IPS-NIHi7 (cell line): ENCODE measurements around the gene CYSRT1.
A peak's percentile ranks its signal among the peaks of the same experiment; 100 is the strongest.

Experiments used
- DNase-seq: peaks from one replicate; pipeline ENCODE4 v3.0.0; 2012; ENCODE audit warnings: mixed read lengths; ENCODE audit errors: extremely low spot score

The CYSRT1 gene, protein sequence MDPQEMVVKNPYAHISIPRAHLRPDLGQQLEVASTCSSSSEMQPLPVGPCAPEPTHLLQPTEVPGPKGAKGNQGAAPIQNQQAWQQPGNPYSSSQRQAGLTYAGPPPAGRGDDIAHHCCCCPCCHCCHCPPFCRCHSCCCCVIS

DNA sequence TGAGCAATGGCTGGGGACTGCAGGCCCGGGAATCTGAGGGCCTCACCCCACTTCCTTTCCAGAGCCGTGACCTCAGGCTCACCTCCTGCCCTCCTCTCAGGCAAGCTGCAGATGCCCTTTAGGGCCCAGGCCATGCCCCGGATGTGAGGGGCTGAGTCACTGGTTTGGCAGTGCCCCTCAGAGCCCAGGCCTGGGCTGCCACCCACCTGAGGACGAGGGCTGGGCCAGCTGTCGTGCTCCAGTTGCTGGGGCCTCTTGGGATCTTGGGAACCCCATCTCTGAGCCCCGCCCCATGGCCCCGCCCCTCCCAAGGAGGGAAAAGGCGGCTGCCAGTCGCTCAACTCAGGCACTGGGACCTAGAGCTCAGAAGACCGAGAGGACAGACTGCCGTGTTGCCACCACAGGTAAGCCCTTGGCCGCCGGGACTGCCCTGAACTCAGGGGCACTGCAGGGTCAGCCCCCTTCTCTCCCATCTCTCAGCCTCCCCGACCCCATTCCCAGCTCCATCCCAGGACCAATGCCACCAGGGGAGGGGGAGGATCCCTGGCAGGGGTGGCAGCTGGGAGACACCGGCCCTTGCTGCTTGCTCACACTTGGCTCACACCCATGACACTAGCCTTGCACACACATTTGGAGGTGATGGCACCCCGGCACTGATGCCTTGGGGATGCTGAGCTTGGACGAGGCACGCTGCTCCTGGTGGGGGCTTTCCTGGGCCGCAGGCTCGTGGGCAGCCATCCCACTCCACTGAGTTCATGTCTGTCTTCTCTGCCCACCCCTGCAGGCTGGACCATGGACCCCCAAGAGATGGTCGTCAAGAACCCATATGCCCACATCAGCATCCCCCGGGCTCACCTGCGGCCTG is at the start of gene CYSRT1:
Gene CYSRT1, plus strand, starts transcription at position 345 of the 865 bp plus-strand sequence. Its CDS starts 448 bp downstream, at position 793.
- DNase-seq, result no peak

DNA sequence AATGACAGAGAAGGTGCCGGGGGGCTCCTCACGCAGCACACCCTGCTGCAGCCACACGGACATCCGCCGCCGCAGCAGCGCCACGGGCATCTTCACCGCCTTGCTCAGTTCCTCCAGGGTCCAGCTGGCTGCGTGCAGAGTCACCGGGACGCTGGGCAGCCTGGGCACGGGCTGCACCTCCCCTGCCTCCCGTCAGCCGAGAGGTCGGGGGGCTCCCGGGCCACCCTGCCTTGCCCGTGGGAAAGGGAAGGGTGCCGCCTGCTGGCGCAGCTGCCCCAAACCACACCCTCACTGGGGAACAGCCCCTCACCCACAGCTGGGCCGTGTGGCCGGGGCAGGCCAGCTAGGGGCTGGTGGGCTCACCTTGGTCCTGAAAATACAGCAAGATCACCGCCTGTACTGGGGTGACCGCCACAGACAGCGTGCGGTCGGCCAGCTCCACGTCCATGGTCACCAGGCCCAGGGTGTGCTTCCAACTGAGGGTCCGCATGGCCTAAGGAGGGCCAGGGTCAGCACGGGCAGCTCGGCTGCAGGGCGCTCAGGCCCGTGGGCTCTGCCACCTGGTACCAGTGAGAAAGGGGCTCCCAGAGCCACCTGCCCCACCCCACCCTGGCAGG is 49.5 kb upstream of the CYSRT1 start:
- DNase-seq, result peak; percentile 78

DNA sequence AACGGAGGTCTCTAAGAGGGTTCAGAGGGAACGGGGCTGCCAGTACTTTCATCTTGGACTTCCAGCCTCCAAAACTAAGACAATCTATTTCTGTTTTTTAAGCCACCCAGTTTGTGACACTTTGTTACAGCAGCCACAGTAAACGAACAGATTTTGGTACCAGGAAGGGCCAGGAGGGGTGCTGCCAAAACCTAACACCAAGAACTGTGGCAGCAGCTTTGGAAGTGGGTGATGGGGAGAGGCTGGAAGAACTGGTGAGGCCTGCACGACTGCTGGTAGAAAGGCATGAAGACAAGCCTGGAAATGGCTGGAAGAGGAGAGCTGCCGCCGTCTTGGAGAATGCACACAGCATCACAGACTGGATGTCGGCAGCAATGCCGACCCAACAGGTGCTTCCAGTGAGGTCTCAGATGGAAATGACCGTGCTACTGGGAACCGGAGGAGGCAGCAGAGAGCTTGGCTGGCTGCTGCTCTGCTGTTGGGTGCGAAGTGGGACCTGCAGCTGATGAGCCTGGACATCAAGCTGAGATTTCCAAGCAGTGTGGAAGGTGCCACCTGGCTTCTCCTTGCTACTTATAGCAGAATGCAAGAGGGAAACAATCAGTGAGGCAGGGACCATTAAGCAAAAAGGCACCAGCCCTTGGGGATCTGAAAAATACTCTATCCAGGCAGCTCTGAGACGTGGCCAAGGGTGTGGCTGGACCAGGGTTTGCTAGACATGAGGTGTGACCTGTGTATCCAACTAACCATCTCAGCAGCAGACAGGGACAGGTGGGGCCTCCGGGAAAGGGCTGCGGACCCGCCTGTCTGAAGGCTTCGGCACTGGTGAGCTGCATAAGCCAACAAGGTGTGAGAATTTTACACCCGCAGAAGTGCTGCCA is 48.4 kb upstream of the CYSRT1 start:
- DNase-seq, result peak; percentile 84

DNA sequence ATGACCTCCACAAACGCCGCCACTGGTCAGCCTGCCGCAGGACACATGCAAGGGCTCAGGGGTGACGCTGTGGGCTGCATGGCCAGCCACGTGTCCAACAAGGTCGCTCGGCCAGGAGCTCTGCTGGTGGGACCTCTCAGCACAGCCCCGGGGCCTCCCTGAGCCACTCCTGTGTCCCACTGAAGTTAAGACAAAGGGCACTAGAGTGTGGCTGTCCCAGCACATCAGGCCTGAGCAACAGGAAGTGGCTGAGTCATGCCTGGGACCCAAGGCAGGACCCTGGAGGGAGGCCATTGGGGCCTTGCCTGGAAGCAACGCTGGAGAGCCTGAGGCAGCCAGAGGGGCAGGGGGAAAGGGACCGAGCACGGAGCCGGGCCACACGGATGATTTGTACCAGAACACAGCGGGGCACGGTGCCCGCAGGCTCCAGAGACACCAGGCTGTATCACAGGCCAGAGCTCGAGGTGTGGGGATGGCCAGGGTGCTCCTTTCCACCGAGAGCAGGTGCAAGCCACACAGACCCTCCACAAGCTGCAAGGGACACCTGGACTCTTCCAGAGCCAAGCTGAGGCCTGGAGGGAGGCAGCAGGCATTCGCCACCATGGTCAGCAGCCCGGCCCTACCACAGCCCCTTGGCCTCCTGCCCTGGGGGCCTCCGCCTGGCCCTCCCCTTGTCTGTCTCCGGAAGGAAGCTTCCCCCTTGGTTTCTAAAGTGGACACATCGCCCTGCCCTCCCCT is 46.6 kb upstream of the CYSRT1 start:
- DNase-seq, result no peak

DNA sequence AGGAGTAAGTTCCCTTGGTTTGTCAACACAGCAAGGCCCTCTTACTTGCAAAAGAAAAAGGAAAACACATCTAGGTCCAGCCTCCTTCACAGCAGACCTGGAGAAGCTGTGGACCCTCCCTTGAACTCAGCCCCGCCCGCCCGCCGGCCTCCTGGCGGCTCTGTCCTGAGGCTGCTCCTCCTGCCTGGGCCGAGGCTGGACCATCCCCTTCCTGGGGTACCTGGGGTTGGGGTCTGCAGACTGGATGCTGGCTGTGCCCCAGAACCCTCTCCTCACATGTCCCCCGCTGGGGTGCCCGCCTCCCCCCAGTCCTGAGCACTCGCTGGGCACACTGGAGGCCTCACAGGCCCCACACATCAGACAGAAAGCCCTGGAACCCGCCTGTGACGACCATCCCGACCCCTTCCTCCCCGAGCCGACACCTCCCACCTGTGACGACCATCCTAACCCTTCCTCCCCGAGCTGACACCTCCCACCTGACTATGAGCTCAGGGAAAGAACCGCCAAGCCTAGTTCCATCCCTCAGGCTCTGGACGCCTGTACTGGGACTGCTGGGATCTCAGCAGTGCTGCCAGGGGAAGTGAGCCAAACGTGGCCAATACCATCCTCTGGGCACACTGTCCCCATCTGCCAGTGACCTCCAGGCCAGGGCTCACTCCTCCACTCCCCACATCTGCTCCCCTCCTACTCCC is 45.9 kb upstream of the CYSRT1 start:
- DNase-seq, result no peak

DNA sequence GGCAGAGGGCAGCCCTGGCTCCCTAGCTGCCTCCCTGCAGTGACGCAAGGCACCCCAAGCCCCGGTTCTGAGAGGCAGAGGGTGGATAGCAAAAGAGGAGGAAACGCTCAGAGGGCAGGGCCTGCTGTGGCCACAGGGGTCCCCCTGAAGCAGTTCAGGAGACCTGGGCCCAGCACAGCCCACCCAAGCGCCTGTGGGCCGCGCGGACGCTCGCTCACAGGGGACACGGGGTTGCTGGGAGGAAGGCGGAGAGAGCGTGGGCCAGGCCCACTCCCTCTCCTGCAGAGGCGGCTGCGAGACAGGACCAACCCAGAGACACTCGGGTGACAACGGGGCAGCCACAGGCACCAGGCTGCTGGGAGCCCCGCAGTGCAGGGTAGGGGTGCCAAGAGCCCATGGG is 45.2 kb upstream of the CYSRT1 start:
- no peak for DNase-seq

DNA sequence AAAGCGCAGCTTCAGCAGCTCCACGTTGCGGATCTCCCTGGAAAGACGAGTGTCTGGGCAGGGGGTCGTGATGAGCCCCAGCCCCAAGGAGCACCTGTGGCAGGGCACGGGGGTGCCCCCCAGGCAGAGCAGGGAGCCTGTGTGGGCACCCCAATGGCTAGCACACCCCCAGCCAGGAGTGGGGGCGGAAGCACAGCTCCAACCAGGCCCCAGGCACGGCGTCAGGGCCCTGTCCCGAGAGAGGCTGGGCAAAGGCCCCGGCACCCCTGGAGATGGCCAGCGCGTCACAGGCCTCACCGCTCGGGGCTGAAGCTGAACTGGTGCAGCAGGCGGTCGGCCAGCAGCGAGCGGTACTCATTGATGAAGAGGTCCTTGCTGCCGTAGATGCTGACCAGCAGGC is 44.5 kb upstream of the CYSRT1 start:
- DNase-seq, result no peak

DNA sequence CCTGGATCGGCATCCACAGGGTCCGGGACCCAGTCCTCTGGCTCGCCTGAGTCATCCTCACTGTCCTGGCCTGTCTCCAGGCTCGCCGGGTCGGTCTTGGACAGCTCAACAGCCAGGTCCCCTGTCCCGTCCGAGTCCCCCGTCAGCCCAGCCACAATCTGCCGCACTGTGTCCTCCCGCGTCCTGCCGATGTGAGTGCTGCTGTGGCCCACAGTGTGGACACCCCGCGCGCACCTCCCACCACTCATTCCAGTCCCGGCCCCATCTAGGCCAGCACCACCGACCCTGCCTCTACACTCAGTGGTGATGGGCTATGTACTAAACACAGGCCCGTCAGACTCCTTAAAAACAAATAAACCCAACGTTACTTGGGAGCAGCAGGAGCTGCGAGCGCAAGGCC is 43.3 kb upstream of the CYSRT1 start:
- DNase-seq, result no peak

DNA sequence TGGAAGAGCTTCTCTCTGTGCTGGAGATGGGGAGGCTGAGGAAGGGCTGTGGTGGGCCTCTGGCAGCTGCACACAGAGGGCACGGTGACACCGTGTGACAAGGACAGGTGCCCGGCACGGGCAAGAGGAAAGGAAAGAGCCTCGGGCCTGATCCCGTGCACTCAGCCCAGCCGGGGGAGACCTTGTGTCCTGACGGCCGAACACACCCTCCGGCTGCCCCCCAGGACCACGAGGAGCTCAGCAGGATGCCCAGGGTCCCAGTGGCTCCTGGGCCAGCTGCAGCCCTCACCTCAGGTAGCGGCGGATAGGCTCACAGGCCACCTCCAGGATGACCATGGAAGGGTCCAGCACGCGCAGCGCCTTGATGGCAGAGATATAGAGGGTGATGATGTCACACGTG is 42.1 kb upstream of the CYSRT1 start:
- no peak for DNase-seq

DNA sequence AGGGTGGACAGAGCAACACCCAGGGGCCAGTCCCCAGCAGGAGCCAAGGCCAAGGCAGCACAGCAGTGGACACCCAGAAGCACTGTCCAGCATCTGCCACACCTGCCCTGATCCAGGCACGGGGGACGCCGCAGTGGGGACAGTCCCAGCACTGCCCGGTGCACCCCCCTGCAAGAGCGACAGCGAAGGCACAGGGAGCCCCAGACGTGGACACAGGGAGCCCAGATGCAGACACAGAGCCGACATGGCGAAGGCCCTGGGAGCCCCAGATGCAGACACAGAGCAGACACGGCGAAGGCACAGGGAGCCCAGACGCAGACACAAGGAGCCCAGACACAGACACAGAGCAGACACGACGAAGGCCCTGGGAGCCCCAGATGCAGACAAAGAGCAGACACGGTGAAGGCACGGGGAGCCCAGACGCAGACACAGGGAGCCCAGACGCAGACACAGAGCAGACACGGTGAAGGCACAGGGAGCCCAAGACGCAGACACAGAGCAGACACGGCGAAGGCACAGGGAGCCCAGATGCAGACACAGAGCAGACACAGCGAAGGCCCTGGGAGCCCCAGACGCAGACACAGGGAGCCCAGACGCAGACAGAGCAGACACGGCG is 40.9 kb upstream of the CYSRT1 start:
- DNase-seq, result no peak

DNA sequence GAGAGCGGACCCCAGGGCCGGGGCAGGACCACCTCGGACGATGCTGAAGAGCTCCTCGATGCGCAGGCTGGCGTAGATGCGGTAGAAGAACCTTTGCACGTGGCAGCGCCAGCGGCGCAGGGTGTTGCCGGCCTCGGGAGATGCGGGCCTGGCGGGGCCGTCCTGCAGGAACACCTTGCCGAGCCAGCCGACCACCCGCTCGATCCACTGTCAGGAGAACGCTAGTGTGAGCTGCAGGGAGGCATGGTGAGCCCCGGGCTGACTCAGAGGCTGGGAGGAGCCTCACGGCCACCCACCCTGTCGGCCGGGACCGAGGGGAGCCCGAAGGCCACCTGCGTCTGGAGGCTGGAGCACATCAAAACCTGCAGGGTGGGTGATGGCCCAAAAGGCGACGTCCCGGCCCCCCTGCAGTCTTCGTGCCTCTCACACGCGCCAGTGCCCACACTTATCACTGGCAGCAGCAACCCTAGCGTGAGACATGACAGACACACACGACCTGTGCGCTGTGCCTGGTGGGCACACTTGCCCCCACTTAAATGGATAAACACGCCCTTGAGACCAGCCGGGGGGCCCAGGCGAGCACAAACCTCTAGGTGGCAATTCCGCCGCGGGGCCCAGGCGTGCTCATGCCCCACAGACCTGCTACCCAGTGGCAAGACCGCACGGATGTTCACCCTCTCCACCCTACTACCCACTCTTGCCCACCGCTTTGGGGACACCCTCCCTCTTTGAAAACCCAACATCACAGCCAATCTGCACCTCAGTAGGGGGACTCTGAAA is 39.9 kb upstream of the CYSRT1 start:
- no peak for DNase-seq

DNA sequence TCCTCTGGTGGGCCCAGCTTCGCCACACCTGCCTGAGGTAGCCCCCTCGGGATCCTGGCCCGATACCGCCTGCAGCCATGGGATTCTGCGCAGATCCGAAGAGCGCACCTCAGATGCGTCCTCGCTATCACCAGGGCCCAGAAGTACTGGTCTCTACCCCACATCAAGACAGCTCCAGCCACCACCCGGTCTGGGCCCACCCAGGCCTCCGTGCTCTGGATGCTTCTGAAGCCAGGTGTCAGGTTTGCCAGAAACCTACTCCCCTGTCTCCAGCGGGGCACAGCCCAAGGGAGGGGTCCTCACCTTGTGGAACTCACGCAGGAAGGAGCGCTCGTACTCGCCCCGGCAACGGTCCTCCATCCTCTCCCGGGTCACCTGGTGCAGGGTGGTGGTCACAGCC is 39.1 kb upstream of the CYSRT1 start:
- no peak for DNase-seq

DNA sequence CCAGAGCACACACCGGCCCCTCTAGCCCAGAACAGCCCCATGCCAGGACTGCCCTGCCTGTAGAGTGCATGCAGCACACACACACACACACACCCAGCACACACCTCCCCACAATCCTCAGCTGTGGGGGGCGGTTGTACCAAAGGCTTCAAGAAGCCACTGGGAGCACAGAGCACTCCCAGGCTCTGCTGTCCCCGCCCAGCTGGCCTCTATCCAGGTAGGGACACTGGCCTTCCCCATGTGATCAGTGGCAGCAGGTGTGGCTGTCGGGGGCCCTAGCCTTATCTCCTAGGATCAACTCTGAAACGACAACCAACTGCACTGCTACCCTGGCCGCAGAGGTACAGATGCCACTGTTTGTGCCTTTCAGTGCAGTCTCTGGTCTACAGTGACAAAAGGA is 38.6 kb upstream of the CYSRT1 start:
- no peak for DNase-seq

DNA sequence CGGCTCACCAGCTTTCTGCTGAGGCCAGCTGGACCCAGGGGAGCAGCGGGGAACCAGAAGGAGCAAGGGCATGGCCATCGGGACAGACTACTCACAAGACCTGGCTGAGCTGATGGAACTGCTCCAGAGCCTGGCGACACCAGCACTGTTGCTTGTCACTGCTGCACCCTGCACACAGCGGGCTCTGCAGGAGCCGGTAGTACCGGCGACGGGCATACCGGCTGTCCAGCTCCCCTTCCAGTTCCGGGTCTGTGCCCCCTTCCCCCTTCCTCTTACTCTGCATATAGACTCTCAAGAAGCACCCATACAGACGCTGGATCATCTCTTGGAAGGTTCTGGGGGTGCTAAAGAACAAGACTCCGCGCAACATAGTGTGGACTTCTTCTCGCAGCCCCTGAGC is 37.6 kb upstream of the CYSRT1 start:
- no peak for DNase-seq

DNA sequence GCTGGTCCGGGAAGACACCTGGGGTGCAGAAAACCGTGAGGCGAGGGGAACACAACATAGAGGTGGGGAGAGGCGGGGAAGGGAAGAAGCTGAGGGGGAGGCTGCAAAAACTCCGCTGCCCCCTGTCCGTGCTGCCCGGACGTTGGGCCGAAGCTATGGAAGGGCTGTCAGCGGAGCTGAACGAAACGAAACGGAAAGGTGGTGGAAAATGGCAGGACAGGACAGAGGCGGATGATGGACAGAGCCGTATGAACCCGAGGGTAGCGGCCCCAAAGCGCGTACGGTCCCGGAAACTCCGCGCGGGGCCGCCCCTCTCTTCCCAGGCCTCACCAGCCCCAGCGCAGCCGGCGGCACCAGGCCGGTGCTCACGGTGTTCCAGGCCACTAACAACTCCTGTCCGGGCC is 36.9 kb upstream of the CYSRT1 start:
- no peak for DNase-seq

DNA sequence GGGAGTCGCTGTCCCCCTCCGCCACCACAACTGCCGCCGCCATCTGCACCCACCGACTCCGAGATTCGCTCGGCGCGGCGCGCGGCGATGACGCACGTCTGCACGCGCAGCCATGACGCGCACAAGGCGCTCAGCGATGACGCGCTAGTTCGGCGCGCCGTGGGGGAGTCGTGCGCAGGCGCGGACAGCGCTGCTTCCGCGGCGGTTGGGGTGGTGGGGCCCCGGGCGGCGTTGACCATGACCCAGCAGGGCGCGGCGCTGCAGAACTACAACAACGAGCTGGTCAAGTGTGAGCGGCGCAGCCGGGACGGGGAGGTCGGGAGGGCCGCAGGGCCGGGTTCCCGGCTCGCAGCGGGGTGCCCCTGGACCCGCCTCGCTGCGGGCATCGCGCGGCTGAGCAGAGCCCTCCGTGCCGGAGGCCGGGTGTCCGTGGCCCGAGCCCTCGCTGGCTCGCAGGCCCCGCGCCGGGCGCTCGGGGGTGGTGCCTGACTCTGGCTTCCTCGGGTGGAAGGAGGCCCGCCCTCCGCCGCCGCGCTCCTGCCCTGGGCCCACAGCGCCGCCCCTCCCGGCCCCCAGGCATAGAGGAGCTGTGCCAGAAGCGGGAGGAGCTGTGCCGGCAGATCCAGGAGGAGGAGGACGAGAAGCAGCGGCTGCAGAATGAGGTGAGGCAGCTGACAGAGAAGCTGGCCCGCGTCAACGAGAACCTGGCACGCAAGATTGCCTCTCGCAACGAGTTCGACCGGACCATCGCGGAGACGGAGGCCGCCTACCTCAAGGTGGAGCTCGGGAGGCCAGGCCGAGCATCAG is 36.3 kb upstream of the CYSRT1 start, which contains the start of the genes ANAPC2 and SSNA1:
Gene ANAPC2, minus strand, starts transcription at position 71 of the 807 bp plus-strand sequence. Its CDS starts 28 bp downstream, at position 43.
Gene SSNA1, plus strand, starts transcription at position 187 of the 807 bp plus-strand sequence. Its CDS starts 51 bp downstream, at position 238.
- DNase-seq, result peak; percentile 94

DNA sequence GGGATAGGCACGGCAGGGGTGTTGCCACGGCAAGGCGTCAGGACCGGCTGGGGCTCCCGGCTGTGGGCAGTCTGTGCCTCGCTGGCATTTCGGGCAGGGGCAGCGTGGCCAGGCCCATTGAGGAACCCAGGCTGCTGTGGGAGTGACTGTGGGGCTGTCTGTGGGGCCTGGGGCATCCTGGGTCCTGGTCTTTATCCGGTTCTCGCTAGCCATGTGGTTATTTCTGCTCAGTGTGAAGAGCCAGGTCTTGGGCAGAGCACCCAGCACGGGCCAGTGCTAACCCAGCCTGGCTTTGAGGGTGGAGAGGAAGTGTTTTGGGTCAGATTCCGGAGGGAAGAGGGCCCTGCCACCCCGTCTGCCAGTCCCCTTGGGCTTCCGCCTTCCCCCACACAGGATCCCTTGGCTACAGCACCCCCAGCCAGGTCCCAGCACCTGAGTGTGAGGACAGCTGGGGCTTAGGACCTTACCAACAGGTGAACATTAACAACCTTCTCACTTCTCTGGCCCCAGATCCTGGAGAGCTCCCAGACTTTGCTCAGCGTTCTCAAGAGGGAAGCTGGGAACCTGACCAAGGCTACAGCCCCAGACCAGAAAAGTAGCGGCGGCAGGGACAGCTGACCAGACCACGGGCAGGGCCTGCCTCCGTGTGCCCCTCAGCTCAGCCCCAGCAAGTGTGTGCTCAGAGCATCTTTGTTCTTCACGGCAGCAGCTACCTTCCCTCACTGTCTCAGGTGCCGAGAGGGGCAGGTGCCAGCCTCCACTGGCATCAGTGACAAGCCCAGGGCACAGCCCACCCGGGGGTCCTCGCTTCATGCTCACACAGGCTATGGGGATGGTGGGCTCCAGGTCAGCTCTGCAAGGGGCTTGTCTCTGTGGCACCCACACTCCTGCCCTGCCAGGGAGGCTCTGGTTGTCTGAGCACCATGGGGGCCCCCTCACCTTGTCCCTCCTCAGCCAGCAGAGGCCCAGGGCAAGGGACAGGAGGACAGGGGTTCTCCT is 35.4 kb upstream of the CYSRT1 start:
- no peak for DNase-seq
